T1000 (cell line): ENCODE measurements around the gene CAP2.
"Not testable (repeated sequence)": the region's sequence is repeated elsewhere in the genome, so short reads cannot be mapped to it uniquely, and the experiment has no call there.

Experiments
- DNase-seq: peaks from one replicate; lab custom pipeline; 2025; ENCODE audit warnings: mixed read lengths; lab: John Stamatoyannopoulos, UW

The CAP2 gene

GRCh38 chr6:17583811-17584210 lies 190.4 kb downstream of the CAP2 start:
- no peak for DNase-seq

- DNase-seq: no peak
Measured at GRCh38 chr6:17584241-17584803, 190.9 kb downstream of the CAP2 start.

GRCh38 chr6:17585766-17586490 lies 192.5 kb downstream of the CAP2 start:
- no peak for DNase-seq

- DNase-seq: not testable (repeated sequence)
Measured at GRCh38 chr6:17586623-17587022, 193.2 kb downstream of the CAP2 start.

- no peak for DNase-seq
Measured at GRCh38 chr6:17588011-17588410, 194.6 kb downstream of the CAP2 start.

GRCh38 chr6:17589406-17590096 lies 196.2 kb downstream of the CAP2 start:
- DNase-seq: peak; percentile 7

GRCh38 chr6:17591287-17591686 lies 197.9 kb downstream of the CAP2 start:
- no peak for DNase-seq

GRCh38 chr6:17593246-17593645 lies 199.9 kb downstream of the CAP2 start:
- DNase-seq: no peak

- no peak for DNase-seq
Measured at GRCh38 chr6:17596085-17596484, 202.7 kb downstream of the CAP2 start.

GRCh38 chr6:17599877-17600526 lies 206.6 kb downstream of the CAP2 start, which contains the start of gene FAM8A1:
Gene FAM8A1, plus strand, starts transcription at chr6:17600302. Its CDS starts 108 bp downstream, at chr6:17600410.
- peak; percentile 64 for DNase-seq

- DNase-seq: no peak
Measured at GRCh38 chr6:17600527-17601385, 207.4 kb downstream of the CAP2 start.

- no peak for DNase-seq
Measured at GRCh38 chr6:17601386-17601703, 207.9 kb downstream of the CAP2 start.

- no peak for DNase-seq
Measured at GRCh38 chr6:17602888-17603287, 209.5 kb downstream of the CAP2 start.

GRCh38 chr6:17606606-17607005 lies 213.2 kb downstream of the CAP2 start:
- DNase-seq: no peak
